Suppressor macrophage treated with lipopolysaccharide for 4 hours (primary cell): Measurements from ENCODE around the gene SRPK3.
A peak's percentile ranks its signal among the peaks of the same experiment; 100 is the strongest.
"Not testable (repeated sequence)": the region's sequence is repeated elsewhere in the genome, so short reads cannot be mapped to it uniquely, and the experiment has no call there.

Source experiments
- DNase-seq: peaks from one replicate; pipeline ENCODE4 v3.0.0-alpha.2; 2020

SRPK3 gene

DNA sequence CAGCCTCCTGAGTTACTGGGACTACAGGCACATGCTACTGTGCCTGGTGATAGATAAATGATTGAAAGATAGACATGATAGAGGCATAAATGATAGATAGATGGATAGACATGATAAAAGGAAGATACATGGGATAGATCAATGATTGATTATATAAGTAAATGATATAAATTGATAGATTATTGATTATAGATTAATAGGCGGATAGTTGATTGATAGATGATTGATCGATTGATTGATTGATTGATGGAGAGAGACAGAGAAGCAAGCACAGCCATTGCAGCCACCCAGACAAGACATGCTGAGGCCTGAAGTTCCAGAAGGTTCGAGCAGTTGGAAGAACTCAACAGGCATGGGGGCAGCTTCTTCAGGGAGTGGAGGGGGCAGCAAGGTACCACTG lies 34.5 kb upstream of the SRPK3 start:
- DNase-seq = no peak

DNA sequence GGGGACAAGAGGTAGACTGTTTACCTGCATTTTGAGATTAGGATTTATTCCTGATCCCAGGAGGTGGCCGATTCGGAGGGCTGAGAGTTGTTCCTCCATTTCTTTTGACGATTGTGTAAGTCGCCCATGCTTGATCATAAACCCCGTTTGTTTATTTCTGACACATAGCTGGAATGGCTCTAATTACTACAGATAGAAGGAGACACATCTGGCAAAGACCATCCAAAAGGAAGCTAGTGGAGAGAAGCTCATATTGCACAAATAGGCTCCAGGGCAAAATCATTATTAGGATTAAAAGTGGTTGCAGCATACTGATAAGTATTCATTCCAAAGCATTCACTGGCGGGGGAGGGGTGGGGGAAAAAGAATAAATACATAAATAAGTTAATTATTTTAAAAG lies 33.9 kb upstream of the SRPK3 start:
- DNase-seq = not testable (repeated sequence)

DNA sequence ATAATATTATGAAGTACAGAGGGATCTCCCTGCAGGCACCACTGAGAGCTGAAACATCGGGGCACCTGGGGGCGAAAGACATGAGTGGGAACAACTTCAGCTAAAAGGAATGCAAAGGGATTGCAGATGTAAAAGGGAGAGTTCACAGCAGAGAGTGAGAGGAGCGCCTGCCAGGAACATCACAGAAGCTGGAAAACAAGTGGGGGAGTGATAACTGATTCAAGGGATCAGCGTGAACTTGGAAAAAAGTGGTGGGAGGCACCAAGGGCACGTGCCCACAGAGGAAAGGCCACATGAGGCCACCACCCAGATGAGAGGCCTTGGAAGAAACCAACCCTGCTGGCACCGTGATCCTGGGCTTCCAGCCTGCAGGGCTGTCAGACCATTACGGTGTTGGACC lies 31.8 kb upstream of the SRPK3 start:
- not testable (repeated sequence) for DNase-seq

DNA sequence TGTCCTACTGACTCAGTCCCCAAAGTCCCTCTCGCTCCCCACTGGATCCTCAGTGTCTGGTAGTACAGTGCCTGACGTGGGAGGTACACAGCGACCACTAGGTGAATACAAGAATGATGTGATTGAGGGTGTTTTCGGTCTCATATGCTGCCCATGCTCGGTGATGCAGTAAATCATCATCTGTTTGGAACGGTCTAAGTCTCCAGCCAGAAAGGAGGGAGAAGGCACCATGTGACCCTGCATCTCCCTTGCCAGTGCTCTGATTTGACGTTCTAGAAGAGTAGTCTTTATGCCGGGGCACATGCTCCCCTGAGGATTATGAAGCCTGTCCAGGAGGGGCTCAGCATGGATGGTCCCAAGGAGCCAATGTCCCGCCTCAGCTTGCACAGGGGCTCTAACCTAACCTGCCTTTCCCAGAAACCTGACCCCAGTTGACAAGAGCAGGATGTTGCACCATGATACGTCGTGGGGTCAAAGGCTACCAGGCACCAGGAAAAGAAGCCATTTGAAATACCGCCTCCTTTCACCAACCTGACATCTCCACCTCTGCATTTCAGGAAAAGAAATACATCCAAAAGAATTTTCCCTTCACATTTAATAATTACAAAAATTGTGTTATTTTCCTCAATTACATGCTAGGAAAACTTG lies 30.6 kb upstream of the SRPK3 start:
- DNase-seq = no peak

DNA sequence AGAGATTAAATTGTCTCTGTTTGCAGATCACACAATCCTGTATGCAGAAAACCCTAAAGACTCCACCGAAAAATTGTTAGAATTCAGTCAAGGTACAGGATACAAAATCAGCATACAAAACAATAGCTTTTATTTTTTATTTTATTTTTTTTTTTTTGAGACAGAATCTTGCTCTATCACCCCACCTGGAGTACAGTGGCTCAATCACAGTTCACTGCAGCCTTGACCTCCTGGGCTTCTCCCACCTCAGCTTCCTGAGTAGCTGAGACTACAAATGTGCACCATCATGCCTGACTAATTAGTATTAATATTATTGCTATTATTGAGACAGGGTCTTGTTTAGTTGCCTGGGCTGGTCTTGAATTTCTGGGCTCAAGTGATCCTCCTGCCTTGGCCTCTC lies 25.7 kb upstream of the SRPK3 start:
- DNase-seq = no peak

DNA sequence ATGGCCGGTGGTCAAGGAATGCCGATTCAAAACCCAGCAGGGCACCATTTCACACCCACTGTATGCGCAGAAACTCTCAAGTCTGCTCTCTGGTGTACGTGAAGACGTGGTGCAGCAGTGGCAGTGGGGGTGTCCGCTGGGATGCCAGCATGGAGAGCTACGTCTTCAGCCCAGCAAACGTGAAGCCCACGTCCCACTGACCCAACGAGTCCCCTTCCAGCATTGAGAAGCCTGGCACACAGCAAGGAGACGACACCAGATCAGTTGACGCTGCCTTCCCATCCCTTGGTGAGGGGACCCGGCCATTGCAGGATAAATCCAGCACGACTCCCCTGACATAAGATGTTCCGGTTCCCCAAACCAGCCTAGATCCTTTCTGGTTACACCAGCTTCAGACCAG lies 19.0 kb upstream of the SRPK3 start:
- no peak for DNase-seq

DNA sequence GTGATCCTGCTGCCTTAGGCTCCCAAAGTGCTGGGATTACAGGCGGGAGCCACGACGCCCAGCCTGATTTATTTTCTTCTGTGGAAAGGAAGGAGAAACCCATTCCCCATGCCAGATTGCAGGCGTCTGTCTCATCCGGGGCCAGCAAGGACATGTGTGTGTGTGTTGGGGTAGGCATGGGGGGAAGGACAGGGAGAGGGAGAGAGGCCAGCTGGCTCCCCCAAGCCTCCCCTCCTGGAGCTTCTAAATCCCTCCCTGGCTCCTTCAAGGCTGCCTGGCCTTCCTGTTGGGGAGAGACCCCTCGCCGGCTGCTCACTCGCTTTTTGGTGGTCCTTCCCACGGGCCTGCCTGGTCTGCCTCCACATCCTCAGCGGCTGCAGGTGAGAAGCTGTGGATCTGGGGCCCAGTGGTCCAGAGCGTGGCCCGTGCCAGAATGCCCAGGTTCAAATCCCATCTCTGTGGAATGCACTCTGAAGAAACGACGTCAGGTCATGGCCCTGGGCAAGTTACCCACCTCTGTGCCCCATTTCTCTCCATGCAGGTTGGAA lies 18.1 kb upstream of the SRPK3 start:
- no peak for DNase-seq

DNA sequence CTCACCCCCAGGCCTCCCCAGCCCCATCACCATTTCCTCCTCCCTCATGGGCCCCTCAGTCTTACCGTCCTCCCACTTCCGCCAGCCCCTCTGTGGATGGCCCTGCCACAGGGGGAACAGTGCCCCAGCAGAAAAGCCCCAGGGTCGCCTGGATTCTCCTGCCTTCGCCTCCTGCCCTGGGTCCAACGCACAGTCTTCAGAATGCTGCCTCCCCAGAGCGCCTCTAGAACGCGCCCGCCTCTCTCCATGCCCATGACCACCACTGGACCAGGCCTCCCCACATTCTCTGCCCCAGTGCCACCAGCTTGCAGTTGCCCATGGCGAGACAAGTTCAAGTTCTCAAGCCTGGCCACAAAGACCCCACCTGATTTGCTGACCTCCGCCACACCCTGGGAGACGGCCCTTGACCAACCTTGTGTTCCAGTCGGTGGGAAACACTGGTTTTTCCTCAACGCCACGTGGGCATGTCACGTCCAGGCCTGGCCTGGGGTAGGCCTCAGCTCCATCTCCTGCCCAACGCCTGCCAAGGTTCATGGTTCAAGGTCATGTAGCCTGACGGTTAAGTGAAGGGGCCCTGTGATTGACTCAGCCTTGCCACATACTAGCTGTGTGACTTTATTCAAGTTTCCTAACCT lies 17.4 kb upstream of the SRPK3 start:
- no peak for DNase-seq

DNA sequence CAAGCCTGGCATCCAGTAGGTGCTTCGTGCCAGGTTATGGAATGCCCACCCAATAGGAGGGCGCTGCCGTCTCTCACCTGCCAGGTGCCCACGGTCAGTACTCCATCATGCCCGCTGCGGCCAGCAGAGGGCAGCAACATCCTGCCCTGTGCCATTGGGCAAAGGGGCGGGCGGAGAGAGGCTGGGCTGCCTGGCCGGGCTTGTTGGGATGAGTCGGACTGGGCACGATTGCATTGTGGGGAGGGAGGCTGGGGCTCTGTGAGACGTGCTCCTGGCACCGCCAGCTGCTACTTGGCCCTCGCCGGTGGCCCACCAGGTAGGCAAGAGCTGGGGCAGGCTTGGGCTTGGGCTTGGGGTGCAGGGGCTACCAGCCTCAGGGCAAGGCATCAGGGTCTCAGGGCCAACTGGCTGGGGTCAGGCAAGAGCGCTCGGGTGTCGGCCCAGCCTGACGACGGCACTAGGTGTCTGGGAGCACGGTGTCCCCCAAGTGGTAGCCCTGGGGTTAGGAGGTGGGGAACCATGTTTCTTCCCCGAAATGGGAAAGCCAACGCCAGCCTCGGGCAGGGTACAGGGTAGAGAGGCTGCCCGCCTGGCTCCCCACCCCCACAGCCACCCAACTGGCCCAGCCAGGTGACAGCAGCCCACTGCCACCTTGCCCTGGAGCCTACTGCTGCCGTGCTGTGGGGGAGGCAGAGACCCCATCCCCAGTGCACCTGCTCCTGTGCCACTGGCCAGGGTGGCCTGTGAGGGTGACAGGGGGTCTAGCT lies 16.7 kb upstream of the SRPK3 start, which contains the start of gene PLXNB3:
Gene PLXNB3, plus strand, starts transcription at position 261 of the 767 bp plus-strand sequence. CDS start 1,287 bp downstream, outside the sequence.
- peak; percentile 77 for DNase-seq

DNA sequence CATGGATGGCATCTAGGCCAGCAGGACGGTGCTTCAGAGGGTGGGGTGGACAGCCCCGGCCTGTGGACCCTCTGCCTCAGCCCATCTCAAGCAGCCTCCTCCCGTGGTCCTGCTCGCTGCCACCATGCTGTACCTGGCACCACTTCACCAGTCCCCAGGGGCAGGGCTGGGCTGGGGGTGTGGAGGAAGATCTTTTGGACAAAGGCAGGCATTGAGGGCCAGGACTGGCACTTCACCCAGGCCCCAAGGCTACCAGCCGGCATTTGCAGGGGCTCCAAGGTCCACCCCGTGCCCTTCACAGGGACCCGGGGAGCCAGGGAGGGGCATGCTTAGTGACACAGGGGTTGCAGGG lies 16.1 kb upstream of the SRPK3 start:
- no peak for DNase-seq

DNA sequence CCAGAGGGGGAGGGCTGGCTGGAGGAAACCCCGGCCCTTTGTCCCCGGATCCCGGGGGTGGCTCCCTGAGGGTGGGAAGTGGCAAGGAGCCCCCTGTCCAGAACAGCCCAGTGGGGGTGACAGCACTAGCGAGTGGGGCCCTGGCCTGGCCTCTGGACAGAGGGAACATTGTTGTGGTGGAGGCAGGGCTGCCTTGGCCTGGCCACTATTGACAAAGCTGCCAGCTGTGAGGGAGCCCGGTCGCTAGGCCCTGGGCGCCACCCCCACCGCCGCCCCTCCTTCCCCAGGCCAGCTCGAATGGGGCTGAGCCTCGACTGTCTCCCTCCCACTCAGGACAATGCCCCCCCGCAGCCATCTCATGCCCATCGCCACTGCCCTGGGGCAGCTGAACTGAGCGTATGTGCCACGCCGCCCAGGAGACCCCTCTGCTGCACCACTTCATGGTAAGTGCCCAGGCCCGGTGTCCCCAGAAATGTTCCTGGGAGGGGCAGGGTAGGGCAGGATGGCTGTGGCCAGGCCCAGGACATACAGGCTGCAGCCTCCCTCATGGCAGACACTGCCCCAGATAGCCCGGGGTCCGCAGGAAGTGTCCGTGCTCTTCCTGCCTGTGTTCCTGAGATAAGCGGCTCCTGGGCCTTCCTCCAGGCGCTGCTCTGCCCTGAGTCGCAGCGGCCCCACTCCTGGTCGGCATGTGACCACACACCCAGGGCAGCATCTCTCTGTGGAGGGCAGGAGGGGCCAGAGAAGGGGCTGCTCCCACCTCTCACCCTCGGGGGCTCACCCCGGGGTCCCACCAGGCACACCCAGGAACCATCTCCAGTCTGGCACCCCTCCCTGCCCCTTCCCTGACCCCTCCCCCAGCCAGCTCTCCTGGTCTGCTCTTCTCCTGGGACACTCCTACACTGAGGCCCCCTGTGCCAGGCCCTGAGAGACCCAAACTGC lies 15.4 kb upstream of the SRPK3 start:
- DNase-seq = no peak

DNA sequence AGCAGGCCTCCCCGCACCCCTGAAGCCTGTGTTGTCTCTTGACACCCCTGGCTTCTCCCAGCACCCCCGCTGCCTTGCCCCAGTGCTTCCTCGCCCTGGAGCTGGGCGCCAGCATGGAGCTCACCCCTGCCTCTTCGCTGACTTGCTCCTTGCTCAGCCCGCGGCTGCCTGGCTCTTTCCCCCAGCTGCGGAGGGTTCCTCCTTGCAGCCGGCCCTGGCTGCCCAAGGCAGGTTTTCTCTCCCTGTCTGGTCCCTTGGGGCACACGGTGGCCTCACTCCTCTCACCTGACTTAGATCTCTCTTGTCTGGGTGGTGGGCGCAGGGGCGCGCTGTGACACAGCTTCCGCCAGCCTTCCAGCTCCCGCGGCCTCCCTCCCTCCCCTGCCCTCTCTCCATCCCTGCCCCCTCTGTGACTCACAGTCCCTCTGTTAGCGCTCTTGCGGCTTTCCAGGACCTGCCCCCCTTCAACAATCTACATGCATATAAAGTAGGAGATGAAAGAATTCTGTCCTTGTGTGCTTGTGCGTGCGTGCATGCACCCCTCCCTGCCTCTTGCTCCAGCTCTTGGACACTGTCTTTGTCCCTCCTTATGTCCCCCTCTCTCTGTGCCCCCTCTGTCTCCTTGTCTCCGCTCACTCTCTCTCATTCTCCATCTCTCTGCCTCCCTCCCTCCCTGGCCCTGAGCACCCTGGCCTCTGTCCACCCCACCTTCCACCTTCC lies 14.6 kb upstream of the SRPK3 start:
- DNase-seq = peak; percentile 43

DNA sequence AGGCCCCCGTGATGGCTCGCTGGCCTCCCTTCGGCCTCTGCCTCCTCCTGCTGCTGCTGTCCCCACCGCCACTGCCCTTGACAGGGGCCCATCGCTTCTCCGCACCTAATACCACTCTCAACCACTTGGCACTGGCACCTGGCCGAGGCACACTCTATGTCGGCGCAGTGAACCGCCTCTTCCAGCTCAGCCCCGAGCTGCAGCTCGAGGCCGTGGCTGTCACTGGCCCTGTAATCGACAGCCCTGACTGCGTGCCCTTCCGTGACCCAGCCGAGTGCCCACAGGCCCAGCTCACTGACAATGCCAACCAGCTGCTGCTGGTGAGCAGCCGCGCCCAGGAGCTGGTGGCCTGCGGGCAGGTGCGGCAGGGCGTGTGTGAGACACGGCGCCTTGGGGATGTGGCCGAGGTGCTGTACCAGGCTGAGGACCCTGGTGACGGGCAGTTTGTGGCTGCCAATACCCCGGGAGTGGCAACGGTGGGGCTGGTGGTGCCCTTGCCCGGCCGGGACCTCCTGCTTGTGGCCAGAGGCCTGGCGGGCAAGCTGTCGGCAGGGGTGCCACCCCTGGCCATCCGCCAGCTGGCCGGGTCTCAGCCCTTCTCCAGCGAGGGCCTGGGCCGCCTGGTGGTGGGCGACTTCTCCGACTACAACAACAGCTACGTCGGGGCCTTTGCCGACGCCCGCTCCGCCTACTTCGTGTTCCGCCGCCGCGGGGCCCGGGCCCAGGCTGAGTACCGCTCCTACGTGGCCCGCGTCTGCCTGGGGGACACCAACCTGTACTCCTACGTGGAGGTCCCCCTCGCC lies 13.8 kb upstream of the SRPK3 start:
- no peak for DNase-seq

DNA sequence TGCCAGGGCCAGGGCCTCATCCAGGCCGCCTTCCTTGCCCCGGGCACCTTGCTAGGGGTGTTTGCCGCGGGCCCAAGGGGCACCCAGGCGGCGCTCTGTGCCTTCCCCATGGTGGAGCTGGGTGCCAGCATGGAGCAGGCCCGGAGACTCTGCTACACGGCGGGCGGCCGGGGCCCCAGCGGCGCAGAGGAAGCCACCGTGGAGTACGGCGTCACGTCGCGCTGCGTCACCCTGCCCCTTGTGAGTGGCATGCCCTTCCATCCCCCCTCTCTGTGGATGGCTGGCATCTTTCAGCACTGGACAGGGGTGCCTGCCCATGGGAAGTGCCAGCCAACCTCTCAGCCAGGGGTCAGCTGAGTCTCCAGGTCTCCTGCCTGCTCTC lies 13.2 kb upstream of the SRPK3 start:
- no peak for DNase-seq

DNA sequence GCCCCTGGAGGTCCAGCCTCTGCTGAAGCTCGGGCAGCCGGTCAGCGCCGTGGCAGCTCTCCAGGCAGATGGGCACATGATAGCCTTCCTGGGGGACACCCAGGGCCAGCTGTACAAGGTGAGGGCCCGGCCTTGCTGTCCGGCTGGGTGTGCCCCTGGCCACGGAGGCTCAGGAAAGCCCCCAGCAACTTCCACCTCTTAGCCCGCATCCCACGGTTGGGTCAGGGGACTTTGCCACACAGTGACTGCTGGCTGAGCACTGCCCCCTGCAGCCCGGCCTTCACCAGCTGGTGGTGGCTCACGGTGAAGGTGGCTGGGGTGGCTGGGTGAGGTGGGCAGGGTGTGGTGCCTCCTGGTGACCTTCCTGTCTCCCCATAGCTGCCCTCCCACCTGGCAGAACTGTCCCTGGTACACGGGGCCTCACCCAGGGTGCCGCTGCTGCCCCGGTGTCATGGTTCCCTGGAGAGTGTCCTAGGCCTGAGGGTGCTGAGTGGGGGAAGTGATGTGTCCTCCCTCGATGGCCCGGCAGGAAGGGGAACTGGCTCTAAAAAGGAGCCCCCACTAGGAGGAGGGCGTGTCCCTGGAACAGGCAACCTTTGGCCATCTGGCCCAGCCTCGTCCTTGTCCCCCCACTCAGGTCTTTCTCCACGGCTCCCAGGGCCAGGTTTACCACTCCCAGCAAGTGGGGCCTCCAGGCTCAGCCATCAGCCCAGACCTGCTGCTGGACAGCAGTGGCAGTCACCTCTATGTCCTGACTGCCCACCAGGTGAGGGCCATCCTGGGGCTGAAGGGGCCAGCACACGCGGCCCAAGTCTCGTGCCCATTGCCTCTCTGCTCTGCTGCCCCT lies 12.3 kb upstream of the SRPK3 start:
- DNase-seq = no peak

DNA sequence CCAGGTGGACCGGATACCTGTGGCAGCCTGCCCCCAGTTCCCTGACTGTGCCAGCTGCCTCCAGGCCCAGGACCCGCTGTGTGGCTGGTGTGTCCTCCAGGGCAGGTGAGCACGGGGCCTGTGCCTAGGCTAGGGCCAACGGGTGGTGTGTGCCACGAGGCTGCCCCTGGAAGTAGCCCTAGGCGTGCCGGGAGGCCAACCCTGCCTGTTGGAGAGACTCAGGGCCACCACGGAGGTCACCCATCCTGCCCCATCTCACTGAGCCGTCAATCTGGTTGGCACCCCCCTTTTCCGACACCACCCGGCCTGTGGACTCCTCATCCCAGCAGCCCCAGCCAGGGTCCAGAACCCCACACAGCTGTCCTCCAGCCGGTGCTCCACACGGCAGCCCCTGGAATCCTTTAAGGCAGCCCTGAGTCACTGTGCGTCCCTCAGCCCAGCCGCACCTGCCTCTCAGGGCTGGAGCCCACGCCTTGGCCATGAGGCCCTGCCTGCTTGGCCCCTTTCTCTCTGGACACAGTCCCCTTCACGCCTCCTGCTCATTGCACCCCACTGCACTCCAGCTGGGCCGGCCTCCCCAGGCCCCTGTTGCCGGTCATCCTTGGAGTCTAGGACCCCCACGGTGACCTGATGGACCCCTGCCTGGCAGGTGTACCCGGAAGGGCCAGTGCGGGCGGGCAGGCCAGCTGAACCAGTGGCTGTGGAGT lies 11.5 kb upstream of the SRPK3 start:
- DNase-seq = no peak

DNA sequence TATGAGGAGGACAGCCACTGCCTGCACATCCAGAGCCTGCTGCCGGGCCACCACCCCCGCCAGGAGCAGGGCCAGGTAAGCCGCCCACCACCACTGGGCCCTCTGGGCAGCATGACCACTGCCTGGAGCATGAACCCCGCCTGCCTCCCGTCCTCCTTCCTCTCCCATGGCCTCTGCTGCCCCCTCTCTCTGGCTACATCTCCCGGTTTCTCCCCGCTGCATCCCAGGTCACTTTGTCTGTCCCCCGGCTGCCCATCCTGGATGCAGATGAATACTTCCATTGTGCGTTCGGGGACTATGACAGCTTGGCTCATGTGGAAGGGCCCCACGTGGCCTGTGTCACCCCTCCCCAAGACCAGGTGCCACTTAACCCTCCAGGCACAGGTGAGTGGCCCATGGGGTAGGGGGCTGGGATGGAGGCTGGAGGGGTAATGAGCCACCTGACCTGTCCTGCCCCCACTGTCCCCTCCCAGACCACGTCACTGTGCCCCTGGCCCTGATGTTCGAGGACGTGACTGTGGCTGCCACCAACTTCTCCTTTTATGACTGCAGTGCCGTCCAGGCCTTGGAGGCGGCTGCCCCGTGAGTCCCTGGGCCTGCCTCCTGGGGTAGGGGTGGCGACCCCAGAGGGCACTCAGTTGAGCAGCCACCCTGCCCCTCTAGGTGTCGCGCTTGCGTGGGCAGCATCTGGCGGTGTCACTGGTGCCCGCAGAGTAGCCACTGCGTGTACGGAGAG lies 10.8 kb upstream of the SRPK3 start:
- DNase-seq = no peak

DNA sequence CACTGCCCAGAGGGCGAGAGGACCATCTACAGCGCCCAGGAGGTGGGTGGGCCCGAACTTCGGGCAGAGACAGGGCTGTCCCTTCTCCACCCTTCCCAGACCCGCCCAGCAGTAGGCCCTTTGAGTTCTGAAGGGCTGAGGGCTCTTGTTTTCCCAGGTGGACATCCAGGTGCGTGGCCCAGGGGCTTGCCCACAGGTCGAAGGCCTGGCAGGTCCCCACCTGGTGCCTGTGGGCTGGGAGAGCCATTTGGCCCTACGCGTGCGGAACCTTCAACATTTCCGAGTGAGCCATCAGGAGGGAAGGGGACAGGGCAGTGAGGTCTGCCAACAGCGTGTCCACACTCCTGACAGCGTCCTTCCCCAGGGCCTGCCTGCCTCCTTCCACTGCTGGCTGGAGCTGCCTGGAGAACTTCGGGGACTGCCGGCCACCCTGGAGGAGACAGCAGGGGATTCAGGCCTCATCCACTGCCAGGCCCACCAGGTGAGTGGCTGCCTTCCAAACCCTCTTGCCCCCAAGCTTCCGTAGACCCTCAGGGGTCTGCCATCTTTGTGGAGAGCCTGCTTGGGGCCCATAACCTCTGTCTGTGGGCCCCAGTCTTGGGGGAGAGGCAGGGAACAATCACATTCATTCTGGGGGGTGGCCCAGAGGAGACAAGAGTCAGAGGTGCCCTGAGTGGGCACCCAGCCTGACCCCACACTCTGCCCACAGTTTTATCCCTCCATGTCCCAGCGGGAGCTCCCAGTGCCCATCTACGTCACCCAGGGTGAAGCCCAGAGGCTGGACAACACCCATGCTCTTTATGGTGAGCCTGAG lies 10.0 kb upstream of the SRPK3 start:
- DNase-seq = no peak
